RWPE1 (cell line): ENCODE data around the gene CDC123.

Experiments
- CTCF ChIA-PET: fragments of 350-600 bp; sonication (Branson Sonifier 250); formaldehyde crosslinking; extraction: SDS; loops from one replicate; lab custom pipeline; 2021; lab: Yijun Ruan, JAX
- POLR2A ChIA-PET: fragments of 400-600 bp; formaldehyde crosslinking; extraction: SDS; loops from one replicate; lab custom pipeline; 2020; ENCODE audit warnings: antibody characterized with exemption; ENCODE audit not compliant: low non-redundant PET; lab: Yijun Ruan, JAX
- DNase-seq: peaks from one replicate; pipeline ENCODE4 v3.0.0; 2012; ENCODE audit warnings: low spot score
- H3K27ac ChIP-seq: fragments of 450-650 bp; 2 replicates; pipeline ENCODE4 v1.5.1; 2017
- TF ChIP-seq, protein P1 (sequence below): fragments of 450-650 bp; conservative IDR thresholded peaks from 2 replicates; pipeline ENCODE4 v1.5.1; 2017; ENCODE audit warnings: low read depth, mild to moderate bottlenecking

CDC123 gene

DNA sequence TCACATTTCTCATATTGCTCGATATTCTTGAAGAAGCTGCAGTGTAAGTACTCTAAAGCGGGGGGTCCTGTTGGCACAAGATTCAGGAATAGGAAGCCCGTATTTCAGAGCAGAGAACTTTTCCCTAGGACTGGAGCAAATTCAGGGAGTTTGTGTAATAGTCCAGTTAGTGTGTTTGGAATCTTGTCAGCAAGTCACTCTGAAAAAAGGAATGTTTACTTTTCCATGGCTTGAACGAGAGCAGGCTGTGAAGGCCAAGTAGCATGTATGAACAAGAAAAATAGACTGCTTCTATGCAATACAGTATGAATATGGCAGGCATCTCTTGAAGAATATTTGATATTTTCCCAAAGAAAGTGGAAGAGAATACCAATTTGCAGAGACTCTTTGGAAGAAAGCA is 39.8 kb downstream of the CDC123 start:
- no peak overlapping the region for H3K27ac ChIP-seq
- CTCF ChIA-PET, result no interaction called here
- POLR2A ChIA-PET, result no interaction called here
- TF ChIP-seq, protein P1, sequence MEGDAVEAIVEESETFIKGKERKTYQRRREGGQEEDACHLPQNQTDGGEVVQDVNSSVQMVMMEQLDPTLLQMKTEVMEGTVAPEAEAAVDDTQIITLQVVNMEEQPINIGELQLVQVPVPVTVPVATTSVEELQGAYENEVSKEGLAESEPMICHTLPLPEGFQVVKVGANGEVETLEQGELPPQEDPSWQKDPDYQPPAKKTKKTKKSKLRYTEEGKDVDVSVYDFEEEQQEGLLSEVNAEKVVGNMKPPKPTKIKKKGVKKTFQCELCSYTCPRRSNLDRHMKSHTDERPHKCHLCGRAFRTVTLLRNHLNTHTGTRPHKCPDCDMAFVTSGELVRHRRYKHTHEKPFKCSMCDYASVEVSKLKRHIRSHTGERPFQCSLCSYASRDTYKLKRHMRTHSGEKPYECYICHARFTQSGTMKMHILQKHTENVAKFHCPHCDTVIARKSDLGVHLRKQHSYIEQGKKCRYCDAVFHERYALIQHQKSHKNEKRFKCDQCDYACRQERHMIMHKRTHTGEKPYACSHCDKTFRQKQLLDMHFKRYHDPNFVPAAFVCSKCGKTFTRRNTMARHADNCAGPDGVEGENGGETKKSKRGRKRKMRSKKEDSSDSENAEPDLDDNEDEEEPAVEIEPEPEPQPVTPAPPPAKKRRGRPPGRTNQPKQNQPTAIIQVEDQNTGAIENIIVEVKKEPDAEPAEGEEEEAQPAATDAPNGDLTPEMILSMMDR, result no peak
- DNase-seq, result no peak

DNA sequence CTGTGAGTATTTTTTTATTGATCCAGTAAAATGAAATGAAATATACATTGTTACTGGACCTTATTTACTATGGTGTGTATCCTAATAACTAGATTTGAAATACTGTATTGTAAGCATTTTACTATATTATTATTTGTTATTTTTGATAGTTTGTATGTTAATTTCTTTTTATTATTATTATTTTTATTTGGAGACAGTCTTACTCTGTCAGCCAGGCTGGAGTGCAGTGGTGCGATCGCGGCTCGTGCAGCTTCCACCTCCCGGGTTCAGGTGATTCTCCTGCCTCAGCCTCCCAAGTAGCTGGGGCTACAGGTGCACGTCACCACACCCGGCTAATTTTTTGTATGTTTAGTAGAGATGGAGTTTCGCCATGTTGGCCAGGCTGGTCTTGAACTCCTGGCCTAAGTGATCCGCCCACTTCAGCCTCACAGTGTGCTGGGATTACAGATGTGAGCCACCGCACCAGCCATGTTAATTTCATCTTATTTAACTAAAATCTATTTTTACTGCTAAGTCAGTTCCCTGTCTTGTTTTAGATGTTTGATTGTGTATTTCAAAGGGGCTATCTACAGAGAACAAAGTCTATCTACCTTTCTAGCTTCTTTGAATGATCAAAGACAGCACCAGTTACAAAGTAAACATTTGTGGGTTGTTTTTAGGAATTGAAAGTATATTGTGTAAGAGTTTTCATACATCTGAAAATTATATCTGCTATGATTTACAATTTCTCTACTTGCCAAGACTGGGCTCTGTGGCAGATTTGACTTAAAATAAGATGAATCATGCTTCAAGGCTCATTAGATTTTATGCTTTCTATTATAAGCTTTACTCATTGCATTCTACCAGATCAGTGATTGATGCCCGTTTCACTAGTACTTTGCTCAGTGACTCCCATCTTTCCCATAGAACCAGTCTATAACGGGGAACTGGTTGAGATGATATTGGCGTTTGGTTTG is 41.6 kb downstream of the CDC123 start:
- ChIA-PET CTCF (no interaction called here), POLR2A (no interaction called here)
- no peak for DNase-seq
- TF ChIP-seq, protein P1, result no peak
- peak overlapping the region; percentile 55; the same call in 1 of the 2 replicates for H3K27ac ChIP-seq

DNA sequence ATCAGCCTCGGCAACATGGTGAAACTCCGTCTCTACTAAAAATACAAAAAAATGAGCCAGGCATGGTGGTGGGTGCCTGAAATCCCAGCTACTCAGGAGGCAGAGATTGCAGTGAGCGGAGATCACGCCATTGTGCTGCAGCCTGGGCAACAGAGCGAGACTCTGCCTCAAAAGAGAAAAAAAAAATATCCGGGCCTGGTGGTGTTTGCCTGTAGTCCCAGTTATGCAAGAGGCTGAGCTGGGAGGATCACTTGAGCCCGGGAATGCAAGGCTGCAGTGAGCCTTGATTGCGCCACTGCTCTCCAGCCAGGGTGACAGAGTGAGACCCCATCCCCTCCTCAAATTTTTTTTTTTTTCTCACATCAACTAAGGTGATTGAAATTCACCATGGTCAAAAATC is 42.8 kb downstream of the CDC123 start:
- CTCF ChIA-PET, result interaction anchor here (0.6 kb wide), 1 partner anchor 938 kb away, joined by 3 read pairs; no protein-coding TSS in a partner anchor
- no peak for DNase-seq
- TF ChIP-seq, protein P1, result no peak
- POLR2A ChIA-PET, result no interaction called here
- H3K27ac ChIP-seq, result peak overlapping the region; percentile 19; the same call in 1 of the 2 replicates

DNA sequence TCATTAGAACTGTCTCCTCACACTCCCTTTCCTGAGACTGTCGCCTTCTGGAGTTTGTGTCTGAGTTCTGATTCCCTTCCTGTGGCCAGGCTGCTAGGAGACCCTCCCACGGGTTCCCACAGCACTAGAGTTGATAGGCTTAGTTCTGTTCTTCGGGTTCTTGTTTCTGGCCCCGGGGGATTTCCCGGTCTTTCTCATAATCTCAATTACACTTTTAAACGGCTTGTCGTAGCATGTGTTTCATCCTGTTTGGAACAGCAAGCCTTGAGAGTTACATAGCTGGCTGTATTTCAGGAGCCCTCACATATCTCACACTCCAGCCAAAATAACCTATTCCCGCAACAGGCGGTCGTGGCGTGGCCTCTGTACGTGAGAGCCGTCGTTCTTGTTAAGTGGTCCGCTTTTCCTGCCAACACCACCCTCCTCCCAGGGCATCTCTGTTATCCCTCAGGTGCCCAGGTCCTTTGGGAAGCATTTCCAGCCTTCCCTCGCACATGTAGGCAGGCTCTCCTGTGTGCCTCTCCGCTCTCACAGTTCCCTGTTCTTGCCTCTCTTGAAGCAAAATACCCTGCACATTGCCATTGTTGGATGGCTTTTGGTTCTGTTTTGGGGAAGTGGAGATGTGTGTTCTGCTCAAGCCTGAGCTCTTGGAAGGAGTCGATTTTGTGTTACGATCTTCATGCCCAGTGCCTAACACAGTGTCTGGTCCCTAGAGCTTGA is 46.0 kb downstream of the CDC123 start:
- TF ChIP-seq, protein P1, result no peak
- CTCF ChIA-PET, result interaction anchor here (0.7 kb wide), 1 partner anchor 102 kb away, joined by 4 read pairs; no protein-coding TSS in a partner anchor
- DNase-seq, result peak; percentile 50
- POLR2A ChIA-PET, result interaction anchor here (0.6 kb wide), 1 partner anchor 48 kb away, joined by 5 read pairs; no protein-coding TSS in a partner anchor
- peak overlapping the region; percentile 74 for H3K27ac ChIP-seq

DNA sequence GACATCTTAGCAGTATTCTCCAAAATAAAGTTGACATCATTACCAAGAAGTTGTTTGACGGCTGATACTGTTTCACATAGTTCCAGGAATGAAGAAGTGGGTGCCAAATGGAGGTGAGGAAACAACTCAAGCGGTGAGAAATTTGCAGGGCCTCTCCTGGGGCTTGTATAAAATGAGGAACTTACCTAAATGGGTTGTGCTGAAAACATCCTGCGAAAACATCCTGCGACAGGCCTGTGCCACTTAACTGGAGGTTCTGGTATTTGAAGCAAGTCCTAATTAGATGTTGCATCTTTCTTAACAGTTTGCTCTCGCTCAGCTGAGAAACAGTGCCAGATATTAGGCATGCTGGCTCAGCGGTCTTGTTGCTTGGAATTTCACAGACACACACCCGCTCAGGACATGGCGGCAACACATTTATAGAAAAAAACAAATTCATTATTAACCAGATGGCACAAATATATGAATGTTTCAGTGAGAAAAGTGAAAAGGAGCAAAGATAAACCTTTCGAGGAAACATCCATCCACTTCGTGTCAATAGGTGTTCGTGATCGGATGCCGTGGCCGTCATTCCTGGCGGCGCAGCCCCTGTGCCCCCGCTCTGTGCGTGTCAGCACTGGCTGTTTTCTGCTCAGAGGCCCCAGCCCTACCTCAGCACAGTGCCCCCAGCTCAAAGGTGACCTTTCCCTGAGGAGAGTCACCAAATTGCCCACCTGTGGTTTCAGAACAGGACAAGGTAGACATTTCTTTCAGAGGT is 48.1 kb downstream of the CDC123 start:
- no peak overlapping the region for H3K27ac ChIP-seq
- POLR2A ChIA-PET, result no interaction called here
- no peak for DNase-seq
- CTCF ChIA-PET, result no interaction called here
- TF ChIP-seq, protein P1, result no peak
